ENCODE data around the gene PCDHGA7.
"Not testable (repeated sequence)": the region's sequence is repeated elsewhere in the genome, so short reads cannot be mapped to it uniquely, and the experiment has no call there.

The PCDHGA7 gene

DNA sequence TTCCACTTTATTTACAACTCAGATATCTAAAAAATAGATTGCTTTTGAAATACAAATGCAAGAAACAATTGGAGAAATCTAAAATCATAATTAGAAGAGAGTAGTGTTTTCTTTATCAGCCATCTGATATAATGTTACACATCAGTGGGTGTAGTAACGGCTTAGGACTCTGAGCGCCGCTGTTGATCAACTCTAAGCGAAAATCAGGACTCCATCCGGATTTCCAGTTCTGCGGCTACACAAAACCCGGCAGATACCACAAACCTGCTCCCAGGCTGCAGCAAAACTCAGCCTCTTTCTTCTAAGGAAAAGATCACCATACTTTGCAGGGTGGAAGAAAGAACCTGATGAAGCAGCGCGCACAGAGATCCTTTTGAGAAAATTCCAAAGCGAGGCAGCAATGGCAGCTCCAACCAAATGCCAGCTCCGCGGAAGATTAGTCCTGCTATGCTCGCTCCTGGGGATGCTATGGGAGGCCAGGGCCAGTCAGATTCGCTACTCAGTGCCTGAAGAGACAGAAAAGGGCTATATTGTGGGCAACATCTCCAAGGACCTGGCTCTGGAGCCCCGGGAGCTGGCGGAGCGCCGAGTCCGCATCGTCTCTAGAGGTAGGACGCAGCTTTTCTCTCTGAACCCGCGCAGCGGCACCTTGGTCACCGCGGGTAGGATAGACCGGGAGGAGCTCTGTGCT lies 20.2 kb downstream of the PCDHGA7 start, which contains the start of gene PCDHGA9:
Gene PCDHGA9 (plus strand): TSS at position 226 of the 691 bp plus-strand sequence. CDS start 175 bp downstream, at position 401.
- no peak for DNase-seq

DNA sequence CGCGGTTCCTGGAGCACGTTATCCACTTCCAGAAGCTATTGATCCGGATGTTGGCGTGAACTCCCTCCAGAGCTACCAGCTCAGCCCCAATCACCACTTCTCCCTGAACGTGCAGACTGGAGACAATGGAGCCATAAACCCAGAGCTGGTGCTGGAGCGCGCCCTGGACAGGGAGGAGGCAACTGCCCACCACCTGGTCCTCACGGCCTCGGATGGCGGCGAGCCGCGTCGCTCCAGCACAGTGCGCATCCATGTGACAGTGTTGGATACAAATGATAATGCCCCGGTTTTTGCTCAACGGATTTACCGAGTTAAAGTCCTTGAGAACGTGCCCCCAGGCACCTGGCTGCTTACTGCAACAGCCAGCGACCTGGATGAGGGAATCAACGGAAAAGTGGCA lies 20.8 kb downstream of the PCDHGA7 start:
- no peak for DNase-seq

DNA sequence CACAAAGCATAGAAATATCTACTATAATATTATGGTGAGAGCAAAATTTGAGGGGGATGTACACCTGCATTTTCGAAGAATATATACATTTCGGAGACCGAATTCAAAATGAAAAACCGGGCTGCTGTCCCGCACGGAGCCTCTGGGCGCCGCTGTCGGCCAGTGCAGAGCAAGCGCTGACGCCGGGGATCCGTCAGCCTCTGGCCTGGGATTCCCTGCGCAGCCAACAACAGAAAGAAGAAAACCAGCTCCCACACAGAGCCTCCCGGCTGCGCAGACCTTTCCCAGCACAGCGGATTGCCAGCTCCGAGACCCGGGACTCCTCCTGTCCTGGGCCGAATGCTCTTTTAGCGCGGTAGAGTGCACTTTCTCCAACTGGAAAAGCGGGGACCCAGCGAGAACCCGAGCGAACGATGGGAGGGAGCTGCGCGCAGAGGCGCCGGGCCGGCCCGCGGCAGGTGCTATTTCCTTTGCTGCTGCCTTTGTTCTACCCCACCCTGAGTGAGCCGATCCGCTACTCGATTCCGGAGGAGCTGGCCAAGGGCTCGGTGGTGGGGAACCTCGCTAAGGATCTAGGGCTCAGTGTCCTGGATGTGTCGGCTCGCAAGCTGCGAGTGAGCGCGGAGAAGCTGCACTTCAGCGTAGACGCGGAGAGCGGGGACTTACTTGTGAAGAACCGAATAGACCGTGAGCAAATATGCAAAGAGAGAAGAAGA lies 25.4 kb downstream of the PCDHGA7 start, which contains the start of gene PCDHGB6:
Gene PCDHGB6 (plus strand): TSS at position 232 of the 716 bp plus-strand sequence. CDS start 182 bp downstream, at position 414.
- not testable (repeated sequence) for DNase-seq

DNA sequence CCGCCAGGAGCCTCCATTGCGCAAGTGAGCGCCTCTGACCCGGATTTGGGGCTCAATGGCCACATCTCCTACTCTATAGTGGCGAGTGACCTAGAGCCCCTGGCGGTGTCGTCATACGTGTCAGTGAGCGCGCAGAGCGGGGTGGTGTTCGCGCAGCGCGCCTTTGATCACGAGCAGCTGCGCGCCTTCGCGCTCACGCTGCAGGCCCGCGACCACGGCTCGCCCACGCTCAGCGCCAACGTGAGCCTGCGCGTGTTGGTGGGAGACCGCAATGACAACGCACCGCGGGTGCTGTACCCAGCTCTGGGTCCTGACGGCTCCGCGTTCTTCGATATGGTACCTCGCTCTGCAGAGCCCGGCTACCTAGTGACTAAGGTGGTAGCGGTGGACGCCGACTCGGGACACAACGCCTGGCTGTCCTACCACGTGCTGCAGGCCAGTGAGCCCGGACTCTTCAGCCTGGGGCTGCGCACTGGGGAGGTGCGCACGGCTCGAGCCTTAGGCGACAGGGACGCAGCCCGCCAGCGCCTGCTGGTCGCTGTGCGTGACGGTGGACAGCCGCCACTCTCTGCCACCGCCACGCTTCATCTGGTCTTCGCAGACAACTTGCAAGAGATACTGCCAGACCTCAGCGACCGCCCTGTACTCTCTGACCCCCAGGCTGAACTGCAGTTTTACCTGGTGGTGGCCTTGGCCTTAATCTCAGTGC lies 27.2 kb downstream of the PCDHGA7 start:
- no peak for DNase-seq

DNA sequence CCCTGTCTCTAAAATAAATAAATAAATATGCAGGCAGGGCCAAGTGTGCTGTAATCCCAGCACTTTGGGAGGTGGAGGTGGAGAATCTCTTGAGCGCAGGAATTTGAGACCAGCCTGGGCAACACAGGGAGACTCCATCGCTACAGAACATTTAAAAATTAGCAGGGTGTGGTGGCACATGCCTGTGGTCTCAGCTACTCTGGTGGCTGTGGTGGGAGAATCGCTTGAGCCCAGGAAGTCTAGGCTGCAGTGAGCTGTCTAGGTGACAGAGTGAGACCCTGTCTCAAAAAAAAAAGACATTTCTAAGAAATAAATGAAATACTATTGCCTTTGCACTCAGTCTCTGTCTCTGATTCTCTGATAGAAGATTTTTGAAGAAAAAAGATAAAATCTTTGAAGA lies 29.0 kb downstream of the PCDHGA7 start:
- DNase-seq: no peak

DNA sequence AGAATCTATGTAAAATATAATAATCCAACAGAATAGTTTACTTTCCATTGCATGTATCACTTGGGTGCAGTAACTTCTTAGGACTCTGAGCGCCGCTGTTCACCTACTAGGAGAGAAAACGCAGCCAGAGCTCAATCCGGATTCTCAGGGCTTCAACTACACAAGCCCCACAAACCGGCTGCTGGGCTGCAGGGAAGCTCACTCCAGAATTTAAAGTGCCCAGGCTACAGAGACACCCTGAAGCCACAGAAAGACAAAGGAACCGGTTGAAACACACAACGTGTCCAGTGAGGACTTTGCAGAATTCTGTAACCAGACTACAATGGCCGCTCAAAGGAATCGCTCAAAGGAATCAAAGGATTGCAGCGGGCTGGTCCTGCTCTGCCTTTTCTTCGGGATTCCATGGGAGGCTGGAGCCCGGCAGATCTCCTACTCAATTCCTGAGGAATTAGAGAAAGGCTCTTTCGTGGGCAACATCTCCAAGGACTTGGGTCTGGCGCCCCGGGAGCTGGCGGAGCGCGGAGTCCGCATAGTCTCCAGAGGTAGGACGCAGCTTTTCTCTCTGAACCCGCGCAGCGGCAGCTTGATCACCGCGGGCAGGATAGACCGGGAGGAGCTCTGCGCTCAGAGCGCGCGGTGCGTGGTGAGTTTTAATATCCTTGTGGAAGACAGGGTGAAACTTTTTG lies 30.5 kb downstream of the PCDHGA7 start, which contains the start of gene PCDHGA10:
Gene PCDHGA10 (plus strand): TSS at position 134 of the 686 bp plus-strand sequence. CDS start 189 bp downstream, at position 323.
- no peak for DNase-seq

DNA sequence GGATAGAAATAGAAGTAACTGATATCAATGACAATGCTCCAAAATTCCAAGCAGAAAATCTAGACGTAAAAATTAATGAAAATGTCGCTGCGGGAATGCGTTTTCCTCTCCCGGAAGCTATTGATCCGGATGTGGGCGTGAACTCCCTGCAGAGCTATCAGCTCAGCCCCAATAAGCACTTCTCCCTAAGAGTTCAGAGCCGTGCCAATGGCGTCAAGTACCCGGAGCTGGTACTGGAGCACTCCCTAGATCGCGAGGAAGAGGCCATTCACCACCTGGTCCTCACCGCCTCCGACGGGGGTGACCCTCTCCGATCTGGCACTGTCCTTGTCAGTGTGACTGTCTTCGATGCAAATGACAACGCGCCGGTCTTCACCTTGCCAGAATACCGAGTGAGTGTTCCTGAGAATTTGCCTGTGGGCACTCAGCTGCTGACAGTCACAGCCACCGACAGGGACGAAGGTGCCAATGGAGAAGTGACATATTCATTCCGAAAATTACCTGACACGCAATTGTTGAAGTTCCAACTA lies 31.1 kb downstream of the PCDHGA7 start:
- no peak for DNase-seq

DNA sequence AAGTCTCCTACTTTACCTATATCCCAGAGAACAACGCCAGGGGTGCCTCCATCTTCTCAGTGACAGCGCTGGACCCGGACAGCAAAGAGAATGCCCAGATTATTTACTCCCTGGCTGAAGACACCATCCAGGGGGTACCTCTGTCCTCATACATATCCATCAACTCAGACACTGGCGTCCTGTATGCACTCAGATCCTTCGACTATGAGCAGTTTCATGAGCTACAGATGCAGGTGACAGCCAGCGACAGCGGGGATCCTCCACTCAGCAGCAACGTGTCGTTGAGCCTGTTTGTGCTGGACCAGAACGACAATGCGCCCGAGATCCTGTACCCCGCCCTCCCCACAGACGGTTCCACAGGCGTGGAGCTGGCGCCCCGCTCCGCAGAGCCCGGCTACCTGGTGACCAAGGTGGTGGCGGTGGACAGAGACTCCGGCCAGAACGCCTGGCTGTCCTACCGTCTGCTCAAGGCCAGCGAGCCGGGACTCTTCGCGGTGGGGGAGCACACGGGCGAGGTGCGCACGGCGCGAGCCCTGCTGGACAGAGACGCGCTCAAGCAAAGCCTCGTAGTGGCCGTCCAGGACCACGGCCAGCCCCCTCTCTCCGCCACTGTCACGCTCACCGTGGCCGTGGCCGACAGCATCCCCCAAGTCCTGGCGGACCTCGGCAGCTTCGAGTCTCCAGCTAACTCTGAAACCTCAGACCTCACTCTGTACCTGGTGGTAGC lies 32.2 kb downstream of the PCDHGA7 start:
- not testable (repeated sequence) for DNase-seq

DNA sequence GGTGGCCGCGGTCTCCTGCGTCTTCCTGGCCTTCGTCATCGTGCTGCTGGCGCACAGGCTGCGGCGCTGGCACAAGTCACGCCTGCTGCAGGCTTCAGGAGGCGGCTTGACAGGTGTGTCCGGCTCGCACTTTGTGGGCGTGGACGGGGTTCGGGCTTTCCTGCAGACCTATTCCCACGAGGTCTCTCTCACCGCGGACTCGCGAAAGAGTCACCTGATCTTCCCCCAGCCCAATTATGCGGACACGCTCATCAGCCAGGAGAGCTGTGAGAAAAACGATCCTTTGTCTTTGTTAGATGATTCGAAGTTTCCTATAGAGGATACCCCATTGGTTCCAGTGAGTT lies 32.7 kb downstream of the PCDHGA7 start:
- not testable (repeated sequence) for DNase-seq

DNA sequence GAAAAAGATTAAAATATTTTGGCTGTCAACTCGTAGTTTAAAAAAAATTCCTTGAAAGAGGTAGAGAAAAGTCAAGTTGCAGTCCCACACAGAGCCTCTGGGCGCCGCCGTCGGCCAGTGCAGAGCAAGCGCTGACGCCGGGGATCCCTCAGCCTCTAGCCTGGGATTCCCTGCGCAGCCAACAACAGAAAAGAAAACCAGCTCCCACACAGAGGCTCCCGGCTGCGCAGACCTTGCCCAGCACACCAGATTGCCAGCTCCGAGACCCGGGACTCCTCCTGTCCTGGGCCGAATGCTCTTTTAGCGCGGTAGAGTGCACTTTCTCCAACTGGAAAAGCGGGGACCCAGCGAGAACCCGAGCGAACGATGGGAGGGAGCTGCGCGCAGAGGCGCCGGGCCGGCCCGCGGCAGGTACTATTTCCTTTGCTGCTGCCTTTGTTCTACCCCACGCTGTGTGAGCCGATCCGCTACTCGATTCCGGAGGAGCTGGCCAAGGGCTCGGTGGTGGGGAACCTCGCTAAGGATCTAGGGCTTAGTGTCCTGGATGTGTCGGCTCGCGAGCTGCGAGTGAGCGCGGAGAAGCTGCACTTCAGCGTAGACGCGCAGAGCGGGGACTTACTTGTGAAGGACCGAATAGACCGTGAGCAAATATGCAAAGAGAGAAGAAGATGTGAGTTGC lies 35.1 kb downstream of the PCDHGA7 start, which contains the start of gene PCDHGB7:
Gene PCDHGB7 (plus strand): TSS at position 184 of the 679 bp plus-strand sequence. CDS start 183 bp downstream, at position 367.
- not testable (repeated sequence) for DNase-seq

DNA sequence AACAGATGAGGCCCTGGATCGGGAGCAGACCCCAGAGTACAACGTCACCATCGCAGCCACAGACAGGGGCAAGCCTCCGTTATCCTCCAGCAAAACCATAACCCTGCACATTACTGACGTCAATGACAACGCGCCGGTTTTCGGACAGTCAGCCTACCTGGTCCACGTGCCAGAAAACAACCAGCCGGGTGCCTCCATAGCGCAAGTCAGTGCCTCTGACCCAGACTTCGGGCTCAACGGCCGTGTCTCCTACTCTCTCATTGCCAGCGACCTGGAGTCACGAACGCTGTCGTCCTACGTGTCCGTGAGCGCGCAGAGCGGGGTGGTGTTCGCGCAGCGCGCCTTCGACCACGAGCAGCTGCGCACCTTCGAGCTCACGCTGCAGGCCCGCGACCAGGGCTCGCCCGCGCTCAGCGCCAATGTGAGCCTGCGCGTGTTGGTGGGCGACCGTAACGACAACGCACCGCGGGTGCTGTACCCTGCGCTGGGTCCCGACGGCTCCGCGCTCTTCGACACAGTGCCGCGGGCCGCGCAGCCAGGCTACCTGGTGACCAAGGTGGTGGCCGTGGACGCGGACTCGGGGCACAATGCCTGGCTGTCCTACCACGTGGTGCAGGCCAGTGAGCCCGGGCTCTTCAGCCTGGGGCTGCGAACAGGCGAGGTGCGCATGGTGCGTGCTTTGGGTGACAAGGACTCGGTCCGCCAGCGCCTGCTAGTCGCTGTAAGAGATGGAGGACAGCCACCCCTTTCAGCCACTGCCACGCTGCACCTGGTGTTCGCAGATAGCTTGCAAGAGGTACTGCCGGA lies 36.7 kb downstream of the PCDHGA7 start:
- no peak for DNase-seq

DNA sequence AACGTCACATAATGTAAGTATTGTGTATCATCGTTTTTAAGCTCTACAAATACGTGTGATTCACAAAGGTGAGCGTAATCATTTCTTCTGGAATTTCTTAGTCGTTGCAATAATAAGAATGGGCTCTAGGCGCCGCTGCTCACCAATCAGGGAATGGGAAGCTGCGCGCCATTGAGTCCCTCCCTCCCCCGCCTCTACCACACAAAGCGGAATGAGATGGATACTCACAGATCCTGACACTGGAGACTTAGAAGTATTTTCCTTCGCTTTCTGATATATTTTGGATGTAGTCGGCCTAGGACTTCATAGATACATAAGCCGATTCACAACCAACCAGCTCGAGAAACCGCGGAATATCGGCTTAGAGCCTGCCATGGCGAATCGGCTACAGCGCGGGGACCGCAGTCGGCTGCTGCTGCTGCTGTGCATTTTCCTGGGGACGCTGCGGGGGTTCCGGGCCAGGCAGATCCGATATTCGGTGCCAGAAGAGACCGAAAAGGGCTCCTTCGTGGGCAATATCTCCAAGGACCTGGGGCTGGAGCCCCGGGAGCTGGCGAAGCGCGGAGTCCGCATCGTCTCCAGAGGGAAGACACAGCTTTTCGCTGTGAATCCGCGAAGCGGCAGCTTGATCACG lies 38.4 kb downstream of the PCDHGA7 start, which contains the start of gene PCDHGA11:
Gene PCDHGA11 (plus strand): TSS at position 197 of the 634 bp plus-strand sequence. CDS start 177 bp downstream, at position 374.
- DNase-seq: no peak

DNA sequence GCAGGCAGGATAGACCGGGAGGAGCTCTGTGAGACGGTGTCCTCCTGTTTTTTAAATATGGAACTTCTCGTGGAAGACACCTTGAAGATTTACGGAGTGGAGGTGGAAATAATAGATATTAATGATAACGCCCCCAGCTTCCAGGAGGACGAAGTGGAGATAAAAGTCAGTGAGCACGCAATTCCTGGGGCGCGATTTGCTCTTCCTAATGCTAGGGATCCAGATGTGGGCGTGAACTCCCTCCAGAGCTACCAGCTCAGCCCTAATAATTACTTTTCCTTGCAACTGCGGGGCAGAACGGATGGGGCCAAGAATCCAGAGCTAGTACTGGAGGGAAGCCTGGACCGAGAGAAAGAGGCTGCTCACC lies 38.9 kb downstream of the PCDHGA7 start:
- no peak for DNase-seq

DNA sequence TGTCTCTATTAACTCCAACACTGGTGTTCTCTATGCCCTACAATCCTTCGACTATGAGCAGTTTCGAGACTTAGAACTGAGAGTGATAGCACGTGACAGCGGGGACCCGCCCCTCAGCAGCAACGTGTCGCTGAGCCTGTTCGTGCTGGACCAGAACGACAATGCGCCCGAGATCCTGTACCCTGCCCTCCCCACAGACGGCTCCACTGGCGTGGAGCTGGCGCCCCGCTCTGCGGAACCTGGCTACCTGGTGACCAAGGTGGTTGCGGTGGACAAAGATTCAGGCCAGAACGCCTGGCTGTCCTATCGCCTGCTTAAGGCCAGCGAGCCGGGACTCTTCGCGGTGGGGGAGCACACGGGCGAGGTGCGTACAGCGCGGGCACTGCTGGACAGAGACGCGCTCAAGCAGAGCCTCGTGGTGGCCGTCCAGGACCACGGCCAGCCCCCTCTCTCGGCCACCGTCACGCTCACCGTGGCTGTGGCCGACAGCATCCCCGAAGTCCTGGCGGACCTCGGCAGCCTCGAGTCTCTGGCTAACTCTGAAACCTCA lies 40.3 kb downstream of the PCDHGA7 start:
- DNase-seq: no peak

DNA sequence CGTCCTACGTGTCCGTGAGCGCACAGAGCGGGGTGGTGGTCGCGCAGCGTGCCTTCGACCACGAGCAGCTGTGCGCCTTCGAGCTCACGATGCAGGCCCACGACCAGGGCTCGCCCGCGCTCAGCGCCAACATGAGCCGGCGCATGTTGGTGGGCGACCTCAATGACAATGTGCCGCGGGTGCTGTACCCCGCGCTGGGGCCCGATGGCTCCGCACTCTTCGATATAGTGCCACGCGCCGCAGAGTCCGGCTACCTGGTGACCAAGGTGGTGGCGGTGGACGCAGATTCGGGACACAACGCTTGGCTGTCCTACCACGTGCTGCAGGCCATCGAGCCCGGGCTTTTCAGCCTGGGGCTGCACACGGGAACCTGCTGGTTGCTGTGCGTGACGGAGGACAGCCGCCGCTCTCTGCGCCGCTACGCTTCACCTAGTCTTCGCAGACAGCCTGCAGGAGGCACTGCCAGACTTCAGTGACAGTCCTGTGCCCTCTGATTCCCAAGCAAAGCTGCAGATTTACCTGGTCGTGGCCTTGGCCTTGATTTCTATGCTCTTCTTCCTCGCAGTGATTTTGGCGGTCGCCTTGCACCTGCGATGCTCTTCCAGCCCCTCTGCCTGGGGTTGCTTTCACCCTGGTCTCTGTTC lies 45.4 kb downstream of the PCDHGA7 start:
- DNase-seq: no peak

DNA sequence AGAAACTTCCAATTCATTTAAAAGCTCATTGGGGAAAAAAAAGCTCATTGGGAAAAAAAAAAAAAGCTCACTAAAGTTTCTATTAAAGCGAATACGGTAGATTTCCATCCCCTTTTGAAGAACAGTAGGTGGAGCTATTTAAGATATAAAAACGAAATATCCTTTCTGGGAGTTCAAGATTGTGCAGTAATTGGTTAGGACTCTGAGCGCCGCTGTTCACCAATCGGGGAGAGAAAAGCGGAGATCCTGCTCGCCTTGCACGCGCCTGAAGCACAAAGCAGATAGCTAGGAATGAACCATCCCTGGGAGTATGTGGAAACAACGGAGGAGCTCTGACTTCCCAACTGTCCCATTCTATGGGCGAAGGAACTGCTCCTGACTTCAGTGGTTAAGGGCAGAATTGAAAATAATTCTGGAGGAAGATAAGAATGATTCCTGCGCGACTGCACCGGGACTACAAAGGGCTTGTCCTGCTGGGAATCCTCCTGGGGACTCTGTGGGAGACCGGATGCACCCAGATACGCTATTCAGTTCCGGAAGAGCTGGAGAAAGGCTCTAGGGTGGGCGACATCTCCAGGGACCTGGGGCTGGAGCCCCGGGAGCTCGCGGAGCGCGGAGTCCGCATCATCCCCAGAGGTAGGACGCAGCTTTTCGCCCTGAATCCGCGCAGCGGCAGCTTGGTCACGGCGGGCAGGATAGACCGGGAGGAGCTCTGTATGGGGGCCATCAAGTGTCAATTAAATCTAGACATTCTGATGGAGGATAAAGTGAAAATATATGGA lies 48.0 kb downstream of the PCDHGA7 start, which contains the start of gene PCDHGA12:
Gene PCDHGA12 (plus strand): TSS at position 176 of the 782 bp plus-strand sequence. CDS start 253 bp downstream, at position 429.
- no peak for DNase-seq

DNA sequence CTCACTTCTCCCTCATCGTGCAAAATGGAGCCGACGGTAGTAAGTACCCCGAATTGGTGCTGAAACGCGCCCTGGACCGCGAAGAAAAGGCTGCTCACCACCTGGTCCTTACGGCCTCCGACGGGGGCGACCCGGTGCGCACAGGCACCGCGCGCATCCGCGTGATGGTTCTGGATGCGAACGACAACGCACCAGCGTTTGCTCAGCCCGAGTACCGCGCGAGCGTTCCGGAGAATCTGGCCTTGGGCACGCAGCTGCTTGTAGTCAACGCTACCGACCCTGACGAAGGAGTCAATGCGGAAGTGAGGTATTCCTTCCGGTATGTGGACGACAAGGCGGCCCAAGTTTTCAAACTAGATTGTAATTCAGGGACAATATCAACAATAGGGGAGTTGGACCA lies 48.7 kb downstream of the PCDHGA7 start:
- DNase-seq: no peak

DNA sequence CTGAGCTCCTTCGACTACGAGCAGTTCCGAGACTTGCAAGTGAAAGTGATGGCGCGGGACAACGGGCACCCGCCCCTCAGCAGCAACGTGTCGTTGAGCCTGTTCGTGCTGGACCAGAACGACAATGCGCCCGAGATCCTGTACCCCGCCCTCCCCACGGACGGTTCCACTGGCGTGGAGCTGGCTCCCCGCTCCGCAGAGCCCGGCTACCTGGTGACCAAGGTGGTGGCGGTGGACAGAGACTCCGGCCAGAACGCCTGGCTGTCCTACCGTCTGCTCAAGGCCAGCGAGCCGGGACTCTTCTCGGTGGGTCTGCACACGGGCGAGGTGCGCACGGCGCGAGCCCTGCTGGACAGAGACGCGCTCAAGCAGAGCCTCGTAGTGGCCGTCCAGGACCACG lies 49.8 kb downstream of the PCDHGA7 start:
- DNase-seq: not testable (repeated sequence)
